GM12878 (cell line): Measurements from ENCODE around the gene SRPK2. TPM values are rescaled to one million over a fixed set of nuclear protein-coding genes. Genes with fewer than 3 reads are reported as not detected.

Experiments used
- ATAC-seq: fragments of 200-7000 bp; cut with Tn5 transposase; 3 replicates; pipeline ENCODE4 v1.9.1; 2020; ENCODE audit warnings: mild to moderate bottlenecking, moderate library complexity
- BruUV-seq: library from RNA; stranded (reverse); fragments of 400-500 nt; replicated peaks from 2 replicates; lab custom pipeline; 2021; lab: Mats Ljungman, UMichigan
- CTCF ChIA-PET: fragments of 300-600 bp; sonication (Branson Sonifier 250); formaldehyde crosslinking; extraction: SDS; loops from one replicate; lab custom pipeline; 2021; ENCODE audit warnings: inconsistent platforms; lab: Yijun Ruan, JAX
- POLR2A ChIA-PET: fragments of 350-600 bp; formaldehyde crosslinking; extraction: SDS; loops from one replicate; lab custom pipeline; 2021; ENCODE audit warnings: inconsistent platforms; lab: Charles Lee
- RAD21 ChIA-PET: fragments of 300-600 bp; sonication (Branson Sonifier 250); formaldehyde crosslinking; loops from one replicate; lab custom pipeline; 2023; ENCODE audit warnings: antibody characterized with exemption; ENCODE audit not compliant: unreplicated experiment; lab: Charles Lee
- SMC1A ChIA-PET: fragments of 300-600 bp; sonication (Branson Sonifier 250); formaldehyde crosslinking; loops from one replicate; lab custom pipeline; 2023; ENCODE audit not compliant: unreplicated experiment, uncharacterized antibody; lab: Charles Lee
- DNase-seq: peaks from one replicate; pipeline ENCODE4 v3.0.0-alpha.2; 2011; ENCODE audit warnings: low read depth, low spot score
- FAIRE-seq: peaks from 3 replicates; lab custom pipeline; 2011; peaks lifted over from hg19 to GRCh38; lab: Jason Lieb, UNC
- H2AFZ ChIP-seq: 2 replicates; pipeline ENCODE4 v1.6.0; 2011; ENCODE audit warnings: low read depth, low read length, control low read depth; ENCODE audit not compliant: control insufficient read depth
- H3K27ac ChIP-seq: 2 replicates; pipeline ENCODE4 v1.5.1; 2011; ENCODE audit warnings: control low read depth; ENCODE audit not compliant: control insufficient read depth, insufficient read depth
- H3K27me3 ChIP-seq, 2 experiments: replicated peaks in 1 of 2; 2 replicates each; pipeline versions ENCODE4 v1.6.0 to v1.6.1; 2011; ENCODE audit warnings: low read length in 1 of 2; ENCODE audit not compliant: control insufficient read depth in 2 of 2, insufficient read depth in 2 of 2
- H3K36me3 ChIP-seq, 2 experiments: 2 replicates each; pipeline ENCODE4 v1.5.1; 2011; ENCODE audit warnings: low read length in 1 of 2; ENCODE audit not compliant: control insufficient read depth in 2 of 2, insufficient read depth in 2 of 2
- H3K4me1 ChIP-seq: 2 replicates; pipeline ENCODE4 v1.6.1; 2011; ENCODE audit warnings: mild to moderate bottlenecking, low read length, moderate library complexity, mixed read lengths; ENCODE audit not compliant: control insufficient read depth, insufficient read depth
- H3K4me2 ChIP-seq: 2 replicates; pipeline ENCODE4 v1.6.0; 2011; ENCODE audit warnings: control low read depth; ENCODE audit not compliant: control insufficient read depth, insufficient read depth
- H3K4me3 ChIP-seq: fragments of 200-600 bp; sonication (generic); 2 replicates; pipeline ENCODE4 v1.5.1; 2016
- H3K79me2 ChIP-seq: 2 replicates; pipeline ENCODE4 v1.6.0; 2011; ENCODE audit warnings: low read length; ENCODE audit not compliant: control insufficient read depth, insufficient read depth
- H3K9ac ChIP-seq: 2 replicates; pipeline ENCODE4 v1.8.0; 2011; ENCODE audit warnings: low read length, control low read depth, mixed read lengths; ENCODE audit not compliant: control insufficient read depth, insufficient read depth
- H3K9me3 ChIP-seq: replicated peaks from 3 replicates; pipeline ENCODE4 v1.5.1; 2011; ENCODE audit warnings: mild to moderate bottlenecking, low read length; ENCODE audit not compliant: control insufficient read depth, insufficient read depth
- H4K20me1 ChIP-seq: 2 replicates; pipeline ENCODE4 v1.6.0; 2011; ENCODE audit not compliant: control insufficient read depth, insufficient read depth
- BHLHE40 ChIP-seq, 2 experiments: fragments of 450-650 bp in 1 of 2; IDR thresholded peaks; 2 replicates each; pipeline ENCODE4 v1.6.1; 2011 to 2017; ENCODE audit warnings: low read depth in 2 of 2, borderline replicate concordance in 1 of 2, improper control_type of control experiment in 1 of 2, low read length in 1 of 2, mild to moderate bottlenecking in 1 of 2
- EGR1 ChIP-seq, 2 experiments: IDR thresholded peaks; 1 replicate in 1 of 2; 2 replicates in 1 of 2; pipeline ENCODE4 v1.6.1; 2011 to 2012; ENCODE audit warnings: low read depth in 2 of 2, low read length in 2 of 2, borderline replicate concordance in 1 of 2, mild to moderate bottlenecking in 1 of 2, moderate library complexity in 1 of 2
- FOXM1 ChIP-seq: IDR thresholded peaks from 2 replicates; pipeline ENCODE4 v1.6.1; 2012; ENCODE audit warnings: low read depth, mild to moderate bottlenecking, inconsistent platforms, low read length, moderate library complexity
- GATAD2B ChIP-seq: fragments of 450-650 bp; conservative IDR thresholded peaks from 2 replicates; pipeline ENCODE4 v1.6.1; 2017; ENCODE audit warnings: low read depth, mild to moderate bottlenecking, moderate library complexity
- MLLT1 ChIP-seq: fragments of 450-650 bp; IDR thresholded peaks from 2 replicates; pipeline ENCODE4 v1.6.1; 2016; ENCODE audit warnings: mild to moderate bottlenecking
- NR2C2 ChIP-seq: IDR thresholded peaks from 2 replicates; pipeline ENCODE4 v1.6.1; 2011; ENCODE audit warnings: borderline replicate concordance, low read depth; ENCODE audit not compliant: control insufficient read depth, insufficient read length
- POLR2AphosphoS5 ChIP-seq: IDR thresholded peaks from 2 replicates; pipeline ENCODE4 v1.6.1; 2011; ENCODE audit warnings: mild to moderate bottlenecking, low read length, inconsistent platforms
- STAT3 ChIP-seq: IDR thresholded peaks from 2 replicates; pipeline ENCODE4 v1.6.1; 2011; ENCODE audit warnings: low read depth, low read length, improper control_type of control experiment
- WRNIP1 ChIP-seq: IDR thresholded peaks from 2 replicates; pipeline ENCODE4 v1.6.1; 2011; ENCODE audit warnings: low read depth, low read length, improper control_type of control experiment, borderline replicate concordance
- ZNF207 ChIP-seq: fragments of 450-650 bp; IDR thresholded peaks from 2 replicates; pipeline ENCODE4 v1.6.1; 2014; ENCODE audit warnings: antibody characterized with exemption, mild to moderate bottlenecking, borderline replicate concordance
- ZNF384 ChIP-seq: IDR thresholded peaks from 2 replicates; pipeline ENCODE4 v1.6.1; 2012; ENCODE audit warnings: low read depth, mild to moderate bottlenecking, low read length, improper control_type of control experiment, borderline replicate concordance
- ZNF622 ChIP-seq: fragments of 450-650 bp; IDR thresholded peaks from 2 replicates; pipeline ENCODE4 v1.6.1; 2017; ENCODE audit warnings: mild to moderate bottlenecking, inconsistent platforms
- WGBS: methylation state at CpG from one replicate; pipeline ENCODE4 v1.1.6; 2016; ENCODE audit warnings: low lambda C conversion rate; ENCODE audit not compliant: insufficient replicate concordance, insufficient coverage; ENCODE audit errors: missing lambda C conversion rate; 5-methylcytosine and 5-hydroxymethylcytosine counted together
- in situ Hi-C: fragments of 300-500 bp; cut with MboI; formaldehyde crosslinking; loops from 9 replicates; pipeline ENCODE4 v1.14.3; 2018; ENCODE audit warnings: mixed read lengths
- intact Hi-C: fragments of 100-400 bp; cut with micrococcal nuclease; formaldehyde crosslinking; loops from one replicate; pipeline ENCODE4 v1.14.2; 2022; ENCODE audit not compliant: unreplicated experiment
- polyA plus RNA-seq, 11 experiments: library from polyadenylated mRNA; depleted of rRNA in 4 of 11; unstranded in 6 of 11; stranded (reverse) in 5 of 11; fragments of >200 nt; fragmentation: Nextera tagmentation in 4 of 11; fragmentation: Illumina TruSeq in 1 of 11; extraction: Ambion mirVana in 4 of 11; extraction: Trizol in 1 of 11; gene quantifications; 1 replicate in 1 of 11; 2 replicates in 10 of 11; pipeline versions ENCODE4 v1.2.1 to v1.2.3, GENCODE V29; 2011 to 2016; ENCODE audit warnings: inconsistent platforms in 2 of 11, missing spikeins in 2 of 11, low read depth in 1 of 11
- total RNA-seq, 4 experiments: library from RNA; depleted of rRNA in 3 of 4; stranded (reverse); fragments of >200 nt in 3 of 4; fragmentation: Illumina TruSeq in 1 of 4; extraction: Trizol in 1 of 4; gene quantifications; 2 replicates each; pipeline versions ENCODE4 v1.2.1 to v1.2.3, GENCODE V29; 2013 to 2021

SRPK2 gene
- total and polyA plus RNA-seq, 10 of the 15 experiments (the other 5 are each of a cell fraction or from before 2014, with no cell fraction given) = 13.2 to 32.8 (median 24.5) TPM

- no peak overlapping the region for H3K4me3 ChIP-seq
- no peak for TF ChIP-seq FOXM1
- TF ChIP-seq MLLT1 = no peak
- no peak for TF ChIP-seq EGR1 (IDR thresholded peaks at IDR 0.05; ENCODE audit: borderline replicate concordance in 1 of 2, low read depth in 2 of 2, low read length in 2 of 2)
- no peak for TF ChIP-seq BHLHE40 (IDR thresholded peaks at IDR 0.05; ENCODE audit: borderline replicate concordance in 1 of 2, low read depth in 2 of 2, low read length in 1 of 2)
- no peak for TF ChIP-seq ZNF207
- no peak for TF ChIP-seq WRNIP1
- TF ChIP-seq NR2C2 = no peak
- no peak for TF ChIP-seq STAT3
- no peak for TF ChIP-seq ZNF384
- no peak for TF ChIP-seq GATAD2B
- no peak for TF ChIP-seq ZNF622
- no peak for TF ChIP-seq POLR2AphosphoS5
- H3K9me3 ChIP-seq = no peaks in the 10 kb centered on the region
- FAIRE-seq = no peak
- no peaks in the 10 kb centered on the region for H3K79me2 ChIP-seq
- H3K27me3 ChIP-seq = no peaks in the 10 kb centered on the region
- H3K27ac ChIP-seq = no peak overlapping the region
- no peak overlapping the region for H2AFZ ChIP-seq
- ChIA-PET SMC1A (interaction anchor here (0.8 kb wide), 1 partner anchor 169 kb away, joined by 4 read pairs; no protein-coding TSS in a partner anchor), POLR2A (no interaction called here), RAD21 (interaction anchor here (0.5 kb wide), 1 partner anchor 129 kb away, joined by 3 read pairs; no protein-coding TSS in a partner anchor), CTCF (no interaction called here)
- no peak overlapping the region for H3K4me2 ChIP-seq
- H4K20me1 ChIP-seq = no peaks in the 10 kb centered on the region
- no peak overlapping the region for H3K9ac ChIP-seq
- intact Hi-C loops = loop anchor here (5.0 kb wide), 1 partner anchor 187 kb away; no protein-coding TSS in a partner anchor
- WGBS = 51% methylated on average over 3 of the region's 3 CpGs
- no peak for DNase-seq
- BruUV-seq = no TSS peak
- in situ Hi-C loops = no loop called here
- ATAC-seq = no peak
- peaks cover 0 to 2% of the 10 kb centered on the region in 2 experiments; a peak in 3 of 4 replicates for H3K36me3 ChIP-seq
- no peaks in the 10 kb centered on the region for H3K4me1 ChIP-seq
Observed at GRCh38 chr7:105149827-105150226, 238.9 kb downstream of the SRPK2 start.
